HepG2 (cell line): ENCODE measurements around the gene CS. TPM values are rescaled to one million over a fixed set of nuclear protein-coding genes. Genes with fewer than 3 reads are reported as not detected.

Experiments
- AKAP8 ChIP-seq: sonication (generic); formaldehyde crosslinking; IDR thresholded peaks from 2 replicates; pipeline ENCODE4 v1.5.1; 2020; ENCODE audit warnings: mild to moderate bottlenecking, missing genetic modification reagents
- HNRNPH1 ChIP-seq: fragments of 200-400 bp; formaldehyde crosslinking; optimal IDR thresholded peaks from 2 replicates; pipeline ENCODE3; 2017; ENCODE audit warnings: mild to moderate bottlenecking, low read depth, low read length
- HNRNPLL ChIP-seq: fragments of 200-400 bp; formaldehyde crosslinking; IDR thresholded peaks from 2 replicates; pipeline ENCODE4 v1.6.1; 2017; ENCODE audit warnings: mild to moderate bottlenecking, low read depth, low read length; ENCODE audit not compliant: poor library complexity, severe bottlenecking
- REXO4 ChIP-seq: sonication (generic); formaldehyde crosslinking; IDR thresholded peaks from 2 replicates; pipeline ENCODE4 v1.8.0; 2022; ENCODE audit warnings: missing genetic modification reagents, mild to moderate bottlenecking, borderline replicate concordance
- SIN3B ChIP-seq: fragments of 150-350 bp; IDR thresholded peaks from 2 replicates; pipeline ENCODE4 v1.6.1; 2014; ENCODE audit warnings: low read length
- SNAPC2 ChIP-seq: sonication (generic); formaldehyde crosslinking; IDR thresholded peaks from 2 replicates; pipeline ENCODE4 v1.8.1; 2022; ENCODE audit warnings: mild to moderate bottlenecking, missing genetic modification reagents
- TOE1 ChIP-seq: sonication (generic); formaldehyde crosslinking; IDR thresholded peaks from 2 replicates; pipeline ENCODE4 v1.4.0; 2020; ENCODE audit warnings: mild to moderate bottlenecking, missing genetic modification reagents
- ZBTB14 ChIP-seq: sonication (generic); formaldehyde crosslinking; IDR thresholded peaks from 2 replicates; pipeline ENCODE4 v1.4.0; 2020; ENCODE audit warnings: missing genetic modification reagents
- ZBTB8A ChIP-seq: sonication (generic); formaldehyde crosslinking; IDR thresholded peaks from 2 replicates; pipeline ENCODE4 v1.4.0; 2020; ENCODE audit warnings: mild to moderate bottlenecking, low read depth, missing genetic modification reagents, borderline replicate concordance
- ZNF768 ChIP-seq: sonication (generic); formaldehyde crosslinking; IDR thresholded peaks from 2 replicates; pipeline ENCODE4 v1.4.0; 2020; ENCODE audit warnings: missing genetic modification reagents
- ZSCAN5A ChIP-seq: sonication (generic); formaldehyde crosslinking; IDR thresholded peaks from 2 replicates; pipeline ENCODE4 v1.8.0; 2022; ENCODE audit warnings: mild to moderate bottlenecking, missing genetic modification reagents, borderline replicate concordance
- polyA plus RNA-seq, 8 experiments: library from polyadenylated mRNA; depleted of rRNA in 3 of 8; stranded (reverse) in 7 of 8; unstranded in 1 of 8; fragments of >200 nt; fragmentation: Illumina TruSeq in 4 of 8; extraction: Trizol in 4 of 8; gene quantifications; 2 replicates each; pipeline versions ENCODE4 v1.2.1 to v1.2.3, GENCODE V29; 2011 to 2016; ENCODE audit warnings: low read depth in 4 of 8, missing spikeins in 1 of 8, mixed read lengths in 1 of 8; ENCODE audit not compliant: insufficient read depth in 1 of 8
- total RNA-seq, 5 experiments: library from RNA; depleted of rRNA; stranded (reverse); fragments of >200 nt; fragmentation: Illumina TruSeq; extraction: Trizol; gene quantifications; 2 replicates each; pipeline ENCODE4 v1.2.3, GENCODE V29; 2016; ENCODE audit warnings: low read depth in 1 of 5
- TF ChIP-seq, protein P1 (sequence below): sonication (generic); formaldehyde crosslinking; IDR thresholded peaks from 2 replicates; pipeline ENCODE4 v1.5.1; 2020; ENCODE audit warnings: missing genetic modification reagents, mild to moderate bottlenecking, borderline replicate concordance
- TF ChIP-seq, protein P2 (sequence below): sonication (generic); formaldehyde crosslinking; IDR thresholded peaks from 2 replicates; pipeline ENCODE4 v1.4.0; 2020; ENCODE audit warnings: missing genetic modification reagents, borderline replicate concordance
- TF ChIP-seq, protein P3 (sequence below): sonication (generic); formaldehyde crosslinking; IDR thresholded peaks from 2 replicates; pipeline ENCODE4 v1.8.1; 2023; ENCODE audit warnings: mild to moderate bottlenecking, missing genetic modification reagents

The CS gene
- total and polyA plus RNA-seq, 2 of the 13 experiments (the other 11 are each of a cell fraction or from before 2014, with no cell fraction given) = 173 to 175 TPM

- TF ChIP-seq ZBTB14 (peak; percentile 48; the same call in 1 of the 2 replicates), AKAP8 (CRISPR knock-in tag) (peak; percentile 49; the same call in 1 of the 2 replicates), REXO4 (CRISPR knock-in tag) (0 out of 2 replicates have a peak, but pooled peaks have one; percentile 65), ZBTB8A (CRISPR knock-in tag) (no peak), HNRNPLL (peak; percentile 52), SNAPC2 (CRISPR knock-in tag) (no peak), SIN3B (0 out of 2 replicates have a peak, but pooled peaks have one; percentile 3), TOE1 (CRISPR knock-in tag) (no peak), HNRNPH1 (no peak), ZSCAN5A (CRISPR knock-in tag) (no peak), ZNF768 (CRISPR knock-in tag) (0 out of 2 replicates have a peak, but pooled peaks have one; percentile 26)
- TF ChIP-seq, protein P1, sequence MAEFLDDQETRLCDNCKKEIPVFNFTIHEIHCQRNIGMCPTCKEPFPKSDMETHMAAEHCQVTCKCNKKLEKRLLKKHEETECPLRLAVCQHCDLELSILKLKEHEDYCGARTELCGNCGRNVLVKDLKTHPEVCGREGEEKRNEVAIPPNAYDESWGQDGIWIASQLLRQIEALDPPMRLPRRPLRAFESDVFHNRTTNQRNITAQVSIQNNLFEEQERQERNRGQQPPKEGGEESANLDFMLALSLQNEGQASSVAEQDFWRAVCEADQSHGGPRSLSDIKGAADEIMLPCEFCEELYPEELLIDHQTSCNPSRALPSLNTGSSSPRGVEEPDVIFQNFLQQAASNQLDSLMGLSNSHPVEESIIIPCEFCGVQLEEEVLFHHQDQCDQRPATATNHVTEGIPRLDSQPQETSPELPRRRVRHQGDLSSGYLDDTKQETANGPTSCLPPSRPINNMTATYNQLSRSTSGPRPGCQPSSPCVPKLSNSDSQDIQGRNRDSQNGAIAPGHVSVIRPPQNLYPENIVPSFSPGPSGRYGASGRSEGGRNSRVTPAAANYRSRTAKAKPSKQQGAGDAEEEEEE = no peak
- TF ChIP-seq, protein P2, sequence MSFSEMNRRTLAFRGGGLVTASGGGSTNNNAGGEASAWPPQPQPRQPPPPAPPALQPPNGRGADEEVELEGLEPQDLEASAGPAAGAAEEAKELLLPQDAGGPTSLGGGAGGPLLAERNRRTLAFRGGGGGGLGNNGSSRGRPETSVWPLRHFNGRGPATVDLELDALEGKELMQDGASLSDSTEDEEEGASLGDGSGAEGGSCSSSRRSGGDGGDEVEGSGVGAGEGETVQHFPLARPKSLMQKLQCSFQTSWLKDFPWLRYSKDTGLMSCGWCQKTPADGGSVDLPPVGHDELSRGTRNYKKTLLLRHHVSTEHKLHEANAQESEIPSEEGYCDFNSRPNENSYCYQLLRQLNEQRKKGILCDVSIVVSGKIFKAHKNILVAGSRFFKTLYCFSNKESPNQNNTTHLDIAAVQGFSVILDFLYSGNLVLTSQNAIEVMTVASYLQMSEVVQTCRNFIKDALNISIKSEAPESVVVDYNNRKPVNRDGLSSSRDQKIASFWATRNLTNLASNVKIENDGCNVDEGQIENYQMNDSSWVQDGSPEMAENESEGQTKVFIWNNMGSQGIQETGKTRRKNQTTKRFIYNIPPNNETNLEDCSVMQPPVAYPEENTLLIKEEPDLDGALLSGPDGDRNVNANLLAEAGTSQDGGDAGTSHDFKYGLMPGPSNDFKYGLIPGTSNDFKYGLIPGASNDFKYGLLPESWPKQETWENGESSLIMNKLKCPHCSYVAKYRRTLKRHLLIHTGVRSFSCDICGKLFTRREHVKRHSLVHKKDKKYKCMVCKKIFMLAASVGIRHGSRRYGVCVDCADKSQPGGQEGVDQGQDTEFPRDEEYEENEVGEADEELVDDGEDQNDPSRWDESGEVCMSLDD (CRISPR knock-in tag) = peak; percentile 93
- TF ChIP-seq, protein P3, sequence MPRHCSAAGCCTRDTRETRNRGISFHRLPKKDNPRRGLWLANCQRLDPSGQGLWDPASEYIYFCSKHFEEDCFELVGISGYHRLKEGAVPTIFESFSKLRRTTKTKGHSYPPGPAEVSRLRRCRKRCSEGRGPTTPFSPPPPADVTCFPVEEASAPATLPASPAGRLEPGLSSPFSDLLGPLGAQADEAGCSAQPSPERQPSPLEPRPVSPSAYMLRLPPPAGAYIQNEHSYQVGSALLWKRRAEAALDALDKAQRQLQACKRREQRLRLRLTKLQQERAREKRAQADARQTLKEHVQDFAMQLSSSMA (CRISPR knock-in tag) = peak; percentile 57; the same call in 1 of the 2 replicates
These were observed 41.9 kb downstream of the CS start, which contains the start of gene ANKRD52 (continued) for GRCh38 chr12:56258068-56258819.
